IMR-90 (cell line): Measurements from ENCODE around the gene PDE4B. TPM values are rescaled to one million over a fixed set of nuclear protein-coding genes. Genes with fewer than 3 reads are reported as not detected.

Experiments used
- ATAC-seq: fragments of 200-7000 bp; cut with Tn5 transposase; 2 replicates; pipeline ENCODE4 v1.9.1; 2020; ENCODE audit warnings: low read depth, mild to moderate bottlenecking, moderate library complexity
- BruUV-seq: library from RNA; stranded (reverse); fragments of 400-500 nt; replicated peaks from 2 replicates; lab custom pipeline; 2021; lab: Mats Ljungman, UMichigan
- CTCF ChIA-PET: fragments of 300-600 bp; formaldehyde crosslinking; extraction: SDS; loops from one replicate; lab custom pipeline; 2021; ENCODE audit warnings: antibody characterized with exemption; lab: Yijun Ruan, JAX
- POLR2A ChIA-PET: fragments of 300-600 bp; sonication (Branson Sonifier 250); formaldehyde crosslinking; loops from one replicate; lab custom pipeline; 2022; ENCODE audit warnings: antibody characterized with exemption; ENCODE audit not compliant: unreplicated experiment; lab: Charles Lee
- DNase-seq: peaks from one replicate; pipeline ENCODE4 v3.0.0; 2013
- H2AFZ ChIP-seq: replicated peaks from 2 replicates; pipeline ENCODE3; 2013; ENCODE audit warnings: low read length, mild to moderate bottlenecking; ENCODE audit not compliant: poor library complexity
- H2AK5ac ChIP-seq: 2 replicates; pipeline ENCODE4 v1.6.1; 2013; ENCODE audit warnings: low read depth, low read length, inconsistent platforms
- H2AK9ac ChIP-seq: replicated peaks from 2 replicates; pipeline ENCODE3; 2013; ENCODE audit warnings: mild to moderate bottlenecking, low read depth, low read length, moderate library complexity; ENCODE audit not compliant: poor library complexity
- H2BK120ac ChIP-seq: 2 replicates; pipeline ENCODE4 v1.6.1; 2013; ENCODE audit warnings: low read depth, low read length, inconsistent platforms
- H2BK15ac ChIP-seq: 3 replicates; pipeline ENCODE4 v1.6.1; 2013; ENCODE audit warnings: low read depth, low read length, inconsistent platforms
- H2BK20ac ChIP-seq: 2 replicates; pipeline ENCODE4 v1.6.1; 2013; ENCODE audit warnings: low read depth, mild to moderate bottlenecking, inconsistent platforms, low read length, moderate library complexity
- H2BK5ac ChIP-seq: 2 replicates; pipeline ENCODE4 v1.6.1; 2013; ENCODE audit warnings: mild to moderate bottlenecking, low read depth, low read length, inconsistent platforms; ENCODE audit not compliant: poor library complexity, severe bottlenecking
- H3K14ac ChIP-seq: replicated peaks from 2 replicates; pipeline ENCODE4 v1.6.1; 2013; ENCODE audit warnings: low read depth, low read length, inconsistent platforms
- H3K18ac ChIP-seq: 2 replicates; pipeline ENCODE4 v1.6.1; 2013; ENCODE audit warnings: low read depth, low read length, control low read depth
- H3K23ac ChIP-seq: 2 replicates; pipeline ENCODE4 v1.6.1; 2013; ENCODE audit warnings: low read depth, low read length, inconsistent platforms
- H3K27ac ChIP-seq: 2 replicates; pipeline ENCODE4 v1.5.1; 2013; ENCODE audit warnings: mild to moderate bottlenecking, control low read depth, low read length; ENCODE audit not compliant: insufficient read depth
- H3K27me3 ChIP-seq: 2 replicates; pipeline ENCODE4 v1.6.1; 2013; ENCODE audit warnings: low read length; ENCODE audit not compliant: control insufficient read depth, insufficient read depth
- H3K36me3 ChIP-seq: 2 replicates; pipeline ENCODE4 v1.6.1; 2013; ENCODE audit warnings: low read length, mixed read lengths; ENCODE audit not compliant: control insufficient read depth, insufficient read depth
- H3K4ac ChIP-seq: 2 replicates; pipeline ENCODE4 v1.6.1; 2013; ENCODE audit warnings: low read depth, low read length, inconsistent platforms
- H3K4me1 ChIP-seq: 2 replicates; pipeline ENCODE4 v1.6.1; 2013; ENCODE audit warnings: low read length, mixed read lengths; ENCODE audit not compliant: control insufficient read depth, insufficient read depth
- H3K4me2 ChIP-seq: 2 replicates; pipeline ENCODE4 v1.6.1; 2013; ENCODE audit warnings: low read depth, mild to moderate bottlenecking, control low read depth, low read length, moderate library complexity
- H3K4me3 ChIP-seq: 2 replicates; pipeline ENCODE4 v1.5.1; 2013; ENCODE audit warnings: low read depth, mild to moderate bottlenecking, control low read depth, low read length, moderate library complexity; ENCODE audit not compliant: insufficient read depth
- H3K56ac ChIP-seq: 2 replicates; pipeline ENCODE4 v1.6.1; 2013; ENCODE audit warnings: low read length, inconsistent platforms; ENCODE audit not compliant: insufficient read depth; ENCODE audit errors: extremely low read depth
- H3K79me1 ChIP-seq, 2 experiments: 2 replicates each; pipeline ENCODE4 v1.6.1; 2013; ENCODE audit warnings: low read length in 2 of 2, inconsistent platforms in 1 of 2, low read depth in 1 of 2
- H3K9ac ChIP-seq: 2 replicates; pipeline ENCODE4 v1.6.1; 2013; ENCODE audit warnings: low read depth, low read length, control low read depth
- H3K9me1 ChIP-seq: 2 replicates; pipeline ENCODE4 v1.6.1; 2013; ENCODE audit warnings: low read length, inconsistent platforms; ENCODE audit not compliant: insufficient read depth
- H3K9me3 ChIP-seq: 2 replicates; pipeline ENCODE4 v1.6.1; 2013; ENCODE audit warnings: low read length; ENCODE audit not compliant: control insufficient read depth, insufficient read depth
- H4K20me1 ChIP-seq: 2 replicates; pipeline ENCODE4 v1.6.1; 2013; ENCODE audit warnings: low read length, inconsistent platforms; ENCODE audit not compliant: insufficient read depth
- H4K5ac ChIP-seq: 2 replicates; pipeline ENCODE4 v1.6.1; 2013; ENCODE audit warnings: mild to moderate bottlenecking, low read depth, low read length, control low read depth
- H4K8ac ChIP-seq, 2 experiments: 2 replicates each; pipeline ENCODE4 v1.6.1; 2013; ENCODE audit warnings: low read depth in 2 of 2, low read length in 2 of 2, control low read depth in 1 of 2, inconsistent platforms in 1 of 2
- H4K91ac ChIP-seq: 2 replicates; pipeline ENCODE4 v1.6.1; 2013; ENCODE audit warnings: low read depth, low read length, inconsistent platforms; ENCODE audit not compliant: insufficient read depth
- BHLHE40 ChIP-seq: fragments of 150-350 bp; IDR thresholded peaks from 2 replicates; pipeline ENCODE4 v1.6.1; 2016; ENCODE audit warnings: mild to moderate bottlenecking, low read depth, low read length
- CHD1 ChIP-seq: IDR thresholded peaks from 2 replicates; pipeline ENCODE4 v1.6.1; 2012; ENCODE audit warnings: low read depth, low read length, improper control_type of control experiment
- FOS ChIP-seq: fragments of 150-350 bp; IDR thresholded peaks from 2 replicates; pipeline ENCODE4 v1.6.1; 2016; ENCODE audit warnings: low read depth, low read length
- MXI1 ChIP-seq: IDR thresholded peaks from 2 replicates; pipeline ENCODE4 v1.6.1; 2012; ENCODE audit warnings: low read depth, mild to moderate bottlenecking, low read length, moderate library complexity, borderline replicate concordance
- NFE2L2 ChIP-seq: fragments of 150-350 bp; IDR thresholded peaks from 2 replicates; pipeline ENCODE4 v1.6.1; 2016; ENCODE audit warnings: low read depth, mild to moderate bottlenecking, low read length
- SMC3 ChIP-seq: fragments of 150-350 bp; IDR thresholded peaks from 2 replicates; pipeline ENCODE4 v1.6.1; 2016; ENCODE audit warnings: low read depth, mild to moderate bottlenecking, antibody characterized with exemption, low read length, moderate library complexity
- dilution Hi-C: fragments of 300-500 bp; cut with HindIII; formaldehyde crosslinking; loops from one replicate; pipeline ENCODE4 v1.14.3; 2018; ENCODE audit warnings: low sequenced_read_pairs; ENCODE audit not compliant: unreplicated experiment
- in situ Hi-C: fragments of 300-500 bp; cut with MboI; formaldehyde crosslinking; loops from 3 replicates; pipeline ENCODE4 v1.14.3; 2019; ENCODE audit warnings: low sequenced_read_pairs, inconsistent platforms, mixed read lengths
- intact Hi-C: fragments of 100-400 bp; cut with micrococcal nuclease; formaldehyde crosslinking; loops from 2 replicates; pipeline ENCODE4 v1.10.0; 2022
- polyA plus RNA-seq, 3 experiments: library from polyadenylated mRNA; depleted of rRNA; stranded (reverse); fragments of >200 nt; gene quantifications; 2 replicates each; pipeline ENCODE4 v1.2.3, GENCODE V29; 2012; ENCODE audit warnings: low replicate concordance in 1 of 3
- total RNA-seq: library from RNA; depleted of rRNA; stranded (reverse); fragments of >200 nt; gene quantifications from 2 replicates; pipeline ENCODE4 v1.2.3, GENCODE V29; 2012

PDE4B gene
- total and polyA plus RNA-seq, 2 of the 4 experiments (the other 2 are of a cell fraction), result 5.8 to 21.3 TPM

DNA sequence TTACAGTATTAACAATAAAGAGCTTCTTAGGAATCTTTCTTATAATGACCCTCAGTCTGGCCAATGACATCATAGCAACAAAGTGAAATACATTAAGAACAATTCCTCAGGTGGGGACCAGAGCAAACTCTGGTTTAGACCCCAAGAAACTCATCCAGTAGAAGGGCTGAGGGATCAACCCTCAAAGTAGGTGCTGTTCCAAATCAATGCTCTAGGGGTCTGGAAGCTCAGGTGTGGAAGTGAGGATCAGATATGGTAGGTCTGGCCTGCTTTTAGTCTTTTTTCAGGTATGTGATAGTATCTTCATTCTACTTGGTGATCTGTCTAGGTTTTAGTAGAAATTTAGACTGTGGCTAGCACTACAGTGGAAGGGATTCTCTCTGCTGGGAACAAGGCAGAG lies 291.7 kb downstream of the PDE4B start:
- Histone ChIP-seq H3K79me1 (no peaks in the 10 kb centered on the region), H3K18ac (no peak overlapping the region), H3K14ac (no peak overlapping the region), H2AK9ac (no peak overlapping the region), H2BK120ac (no peak overlapping the region), H2BK15ac (no peak overlapping the region), H4K5ac (no peak overlapping the region), H4K20me1 (no peaks in the 10 kb centered on the region), H3K56ac (no peak overlapping the region), H3K4me3 (no peak overlapping the region), H3K9ac (no peak overlapping the region), H4K91ac (no peak overlapping the region), H3K36me3 (no peaks in the 10 kb centered on the region), H3K4ac (no peak overlapping the region), H3K27ac (no peak overlapping the region), H3K27me3 (no peaks in the 10 kb centered on the region), H4K8ac (no peak overlapping the region), H2BK20ac (no peak overlapping the region), H3K9me3 (no peaks in the 10 kb centered on the region), H2BK5ac (no peak overlapping the region), H3K4me1 (no peaks in the 10 kb centered on the region), H2AK5ac (no peak overlapping the region), H3K9me1 (no peaks in the 10 kb centered on the region), H3K4me2 (no peak overlapping the region), H2AFZ (no peak overlapping the region), H3K23ac (no peak overlapping the region)
- in situ Hi-C loops (no loop called here), intact Hi-C loops (no loop called here), dilution Hi-C loops (no loop called here)
- no TSS peak for BruUV-seq
- no peak for TF ChIP-seq BHLHE40
- TF ChIP-seq SMC3, result no peak
- no peak for TF ChIP-seq MXI1
- no peak for TF ChIP-seq CHD1
- TF ChIP-seq FOS, result no peak
- TF ChIP-seq NFE2L2, result no peak
- CTCF ChIA-PET, result interaction anchor here (1.7 kb wide), 1 partner anchor 12 kb away, joined by 4 read pairs; no protein-coding TSS in a partner anchor
- no peak for DNase-seq
- ATAC-seq, result no peak
- POLR2A ChIA-PET, result no interaction called here
